ENCODE measurements around the gene PDE4B.

The PDE4B gene

GRCh38 chr1:66274634-66275033 lies 481.9 kb downstream of the PDE4B start:
- no peak overlapping the region for H3K9ac ChIP-seq
- no peaks in the 10 kb centered on the region for H3K36me3 ChIP-seq (ENCODE audit: control insufficient read depth, insufficient read depth, low read length)
- H3K4me3 ChIP-seq (ENCODE audit: low read depth, low read length): no peak overlapping the region
- no peak overlapping the region for H3K27ac ChIP-seq
- H3K4me1 ChIP-seq: no peaks in the 10 kb centered on the region
- no peaks in the 10 kb centered on the region for H3K27me3 ChIP-seq (ENCODE audit: control insufficient read depth, insufficient read depth, low read length)
- H3K79me2 ChIP-seq: no peaks in the 10 kb centered on the region
- H2AFZ ChIP-seq: no peak overlapping the region
- H3K9me3 ChIP-seq (ENCODE audit: control insufficient read depth, low read length): no peaks in the 10 kb centered on the region
- no peak for TF ChIP-seq CTCF (IDR thresholded peaks at IDR 0.05)
- no peak overlapping the region for H3K4me2 ChIP-seq (ENCODE audit: low read length)

DNA sequence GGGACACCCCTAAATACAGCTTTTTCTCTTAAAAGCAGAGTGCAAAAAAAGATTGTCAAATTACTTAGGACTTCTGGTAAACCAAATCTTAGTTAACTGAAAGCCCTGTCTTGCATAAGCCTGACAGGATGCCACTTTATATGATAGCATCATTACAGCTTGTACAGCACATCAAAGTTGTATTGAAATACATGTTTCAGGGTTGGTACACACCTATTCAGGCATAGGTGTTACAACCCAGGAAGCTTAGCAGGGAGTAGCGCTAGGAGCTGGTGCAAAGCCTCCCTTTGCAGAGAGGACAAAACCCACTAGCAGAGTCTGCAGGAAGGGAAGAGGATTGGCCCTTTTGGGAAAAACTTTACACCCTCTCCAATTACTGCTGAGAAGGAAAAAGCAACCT lies 482.4 kb downstream of the PDE4B start:
- H3K27ac ChIP-seq: no peak overlapping the region

DNA sequence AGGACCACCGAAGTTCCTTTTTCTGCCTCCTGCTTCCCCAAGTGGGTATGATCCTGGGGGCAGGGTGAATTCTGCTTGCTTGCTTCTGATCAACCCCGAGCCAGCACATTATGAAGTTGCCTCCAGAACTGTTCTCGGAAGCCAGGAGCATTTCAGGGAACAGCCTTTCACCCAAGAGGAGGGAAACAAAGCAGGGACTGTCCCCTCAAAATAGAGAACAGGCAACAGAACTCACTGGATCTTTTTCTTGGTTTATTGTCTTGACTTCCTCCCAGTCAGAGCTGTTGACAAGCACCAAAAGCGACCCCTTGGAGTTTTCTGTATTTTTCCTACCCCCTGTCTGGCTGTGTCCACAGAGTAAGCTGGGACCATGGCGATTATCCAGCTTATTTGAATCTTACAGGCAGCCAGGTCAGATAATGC lies 482.9 kb downstream of the PDE4B start:
- no peaks in the 10 kb centered on the region for H3K79me2 ChIP-seq
- no peak overlapping the region for H3K4me3 ChIP-seq (ENCODE audit: low read depth, low read length)
- no peak overlapping the region for H2AFZ ChIP-seq
- no peaks in the 10 kb centered on the region for H3K9me3 ChIP-seq (ENCODE audit: control insufficient read depth, low read length)
- H3K4me2 ChIP-seq (ENCODE audit: low read length): no peak overlapping the region
- TF ChIP-seq CTCF (IDR thresholded peaks at IDR 0.05): no peak
- no peaks in the 10 kb centered on the region for H3K36me3 ChIP-seq (ENCODE audit: control insufficient read depth, insufficient read depth, low read length)
- no peak overlapping the region for H3K27ac ChIP-seq
- H3K4me1 ChIP-seq: no peaks in the 10 kb centered on the region
- H3K27me3 ChIP-seq (ENCODE audit: control insufficient read depth, insufficient read depth, low read length): no peaks in the 10 kb centered on the region
- H3K9ac ChIP-seq: no peak overlapping the region

More for the DNA sequence above, 482.4 kb downstream of the PDE4B start:
- H3K4me2 ChIP-seq (ENCODE audit: low read length): no peak overlapping the region
- H3K4me3 ChIP-seq (ENCODE audit: low read depth, low read length): no peak overlapping the region
- no peaks in the 10 kb centered on the region for H3K79me2 ChIP-seq
- H3K4me1 ChIP-seq: no peaks in the 10 kb centered on the region
- no peak overlapping the region for H2AFZ ChIP-seq
- H3K27me3 ChIP-seq (ENCODE audit: control insufficient read depth, insufficient read depth, low read length): no peaks in the 10 kb centered on the region
- no peaks in the 10 kb centered on the region for H3K9me3 ChIP-seq (ENCODE audit: control insufficient read depth, low read length)
- no peak for TF ChIP-seq CTCF (IDR thresholded peaks at IDR 0.05)
- H3K36me3 ChIP-seq (ENCODE audit: control insufficient read depth, insufficient read depth, low read length): no peaks in the 10 kb centered on the region
- H3K9ac ChIP-seq: no peak overlapping the region

- no peak overlapping the region for H3K4me3 ChIP-seq (ENCODE audit: low read depth, low read length)
- H3K79me2 ChIP-seq: no peaks in the 10 kb centered on the region
- H3K9me3 ChIP-seq (ENCODE audit: control insufficient read depth, low read length): no peaks in the 10 kb centered on the region
- no peak overlapping the region for H3K9ac ChIP-seq
- no peak overlapping the region for H3K4me2 ChIP-seq (ENCODE audit: low read length)
- H3K27ac ChIP-seq: no peak overlapping the region
- no peaks in the 10 kb centered on the region for H3K36me3 ChIP-seq (ENCODE audit: control insufficient read depth, insufficient read depth, low read length)
- H2AFZ ChIP-seq: no peak overlapping the region
- H3K4me1 ChIP-seq: no peaks in the 10 kb centered on the region
- H3K27me3 ChIP-seq (ENCODE audit: control insufficient read depth, insufficient read depth, low read length): no peaks in the 10 kb centered on the region
- TF ChIP-seq CTCF (IDR thresholded peaks at IDR 0.05): no peak
Measured at GRCh38 chr1:66276218-66276617, 483.5 kb downstream of the PDE4B start.

- no peaks in the 10 kb centered on the region for H3K79me2 ChIP-seq
- H3K9ac ChIP-seq: no peak overlapping the region
- H3K4me2 ChIP-seq (ENCODE audit: low read length): no peak overlapping the region
- no peak overlapping the region for H3K27ac ChIP-seq
- H3K9me3 ChIP-seq (ENCODE audit: control insufficient read depth, low read length): no peaks in the 10 kb centered on the region
- no peaks in the 10 kb centered on the region for H3K36me3 ChIP-seq (ENCODE audit: control insufficient read depth, insufficient read depth, low read length)
- no peak for TF ChIP-seq CTCF (IDR thresholded peaks at IDR 0.05)
- H3K4me1 ChIP-seq: no peaks in the 10 kb centered on the region
- H2AFZ ChIP-seq: no peak overlapping the region
- no peaks in the 10 kb centered on the region for H3K27me3 ChIP-seq (ENCODE audit: control insufficient read depth, insufficient read depth, low read length)
- H3K4me3 ChIP-seq (ENCODE audit: low read depth, low read length): no peak overlapping the region
Measured at GRCh38 chr1:66278260-66279021, 485.7 kb downstream of the PDE4B start.

All from parathyroid adenoma (tissue), 2 donors.